HCT116 (cell line): ENCODE measurements around the gene SEPHS1. TPM values are rescaled to one million over a fixed set of nuclear protein-coding genes. Genes with fewer than 3 reads are reported as not detected.

Experiments used
- ATAC-seq: fragments of 200-7000 bp; cut with Tn5 transposase; 2 replicates; pipeline ENCODE4 v1.9.1; 2020; ENCODE audit warnings: mild to moderate bottlenecking, moderate library complexity
- BruUV-seq: library from RNA; stranded (reverse); fragments of 400-500 nt; replicated peaks from 2 replicates; lab custom pipeline; 2021; lab: Mats Ljungman, UMichigan
- CTCF ChIA-PET: fragments of 300-600 bp; sonication (Branson Sonifier 250); formaldehyde crosslinking; loops from one replicate; lab custom pipeline; 2021; ENCODE audit warnings: antibody characterized with exemption; lab: Charles Lee
- POLR2A ChIA-PET: fragments of 300-600, 350-600 bp; sonication (Branson Sonifier 250); formaldehyde crosslinking; loops from one replicate; lab custom pipeline; 2021; ENCODE audit warnings: antibody characterized with exemption; lab: Charles Lee
- RAD21 ChIA-PET, 2 experiments: fragments of 300-600 bp; sonication (Branson Sonifier 250); formaldehyde crosslinking; loops; one replicate each; lab custom pipeline; 2023; ENCODE audit warnings: low total read pairs in 2 of 2; ENCODE audit not compliant: uncharacterized antibody in 2 of 2, unreplicated experiment in 2 of 2, low non-redundant PET in 1 of 2; lab: Charles Lee
- DNase-seq: peaks from one replicate; pipeline ENCODE4 v3.0.0-alpha.2; 2010; ENCODE audit warnings: low read depth, low spot score
- H2AFZ ChIP-seq: fragments of 200-600 bp; shearing (Covaris generic), sonication (generic); 2 replicates; pipeline ENCODE4 v1.6.1; 2017; ENCODE audit warnings: low read depth, mixed run types, mixed read lengths, antibody characterized with exemption, low read length; ENCODE audit not compliant: poor library complexity, severe bottlenecking
- H3K27ac ChIP-seq: 2 replicates; pipeline ENCODE4 v1.5.1; 2012; ENCODE audit warnings: low read depth, low read length
- H3K27me3 ChIP-seq: fragments of 200-600 bp; sonication (generic); 2 replicates; pipeline ENCODE4 v1.6.1; 2016; ENCODE audit warnings: mixed run types, low read length, mixed read lengths; ENCODE audit not compliant: insufficient read depth
- H3K36me3 ChIP-seq, 2 experiments: fragments of 200-500 bp in 1 of 2; fragments of 200-600 bp in 1 of 2; sonication (Bioruptor generic) in 1 of 2; sonication (generic) in 1 of 2; 2 replicates each; pipeline versions ENCODE4 v1.5.1 to v1.6.1; 2014 to 2016; ENCODE audit warnings: low read length in 2 of 2, inconsistent platforms in 1 of 2, mixed read lengths in 1 of 2, mixed run types in 1 of 2; ENCODE audit not compliant: insufficient read depth in 2 of 2, control insufficient read depth in 1 of 2
- H3K4me1 ChIP-seq, 2 experiments: fragments of 200-600 bp in 1 of 2; sonication (generic) in 1 of 2; 2 replicates each; pipeline versions ENCODE4 v1.5.1 to v1.6.1; 2012 to 2017; ENCODE audit warnings: low read length in 2 of 2, inconsistent platforms in 1 of 2, mild to moderate bottlenecking in 1 of 2, mixed read lengths in 1 of 2, mixed run types in 1 of 2, moderate library complexity in 1 of 2; ENCODE audit not compliant: insufficient read depth in 2 of 2, control insufficient read depth in 1 of 2
- H3K4me2 ChIP-seq: fragments of 200-600 bp; sonication (generic); 2 replicates; pipeline ENCODE4 v1.6.1; 2017; ENCODE audit warnings: mixed run types, low read length, mixed read lengths
- H3K4me3 ChIP-seq, 2 experiments: fragments of 200-600 bp in 1 of 2; sonication (generic) in 1 of 2; replicated peaks in 1 of 2; 2 replicates each; pipeline ENCODE4 v1.5.1; 2011 to 2016; ENCODE audit warnings: low read length in 2 of 2, control low read depth in 1 of 2, low read depth in 1 of 2, mild to moderate bottlenecking in 1 of 2, mixed read lengths in 1 of 2, mixed run types in 1 of 2
- H3K79me2 ChIP-seq: fragments of 200-600 bp; sonication (generic); 2 replicates; pipeline ENCODE4 v1.6.1; 2017; ENCODE audit warnings: mild to moderate bottlenecking, mixed run types, low read length, moderate library complexity, mixed read lengths; ENCODE audit not compliant: insufficient read depth
- H3K9ac ChIP-seq: fragments of 200-600 bp; sonication (generic); 2 replicates; pipeline ENCODE4 v1.6.1; 2016; ENCODE audit warnings: low read length, mixed read lengths
- H3K9me2 ChIP-seq: fragments of 200-600 bp; sonication (generic), shearing (Covaris generic); 2 replicates; pipeline ENCODE4 v1.6.1; 2017; ENCODE audit warnings: mixed run types, mild to moderate bottlenecking, moderate library complexity; ENCODE audit not compliant: insufficient read depth
- H3K9me3 ChIP-seq, 2 experiments: fragments of 200-500 bp in 1 of 2; fragments of 200-600 bp in 1 of 2; sonication (Bioruptor generic) in 1 of 2; sonication (generic) in 1 of 2; 2 replicates each; pipeline ENCODE4 v1.6.1; 2014 to 2017; ENCODE audit warnings: low read length in 2 of 2, mixed read lengths in 2 of 2, inconsistent platforms in 1 of 2, low read depth in 1 of 2, mild to moderate bottlenecking in 1 of 2, mixed run types in 1 of 2, moderate library complexity in 1 of 2; ENCODE audit not compliant: control insufficient read depth in 1 of 2, insufficient read depth in 1 of 2
- H4K20me1 ChIP-seq: fragments of 200-600 bp; sonication (generic), shearing (Covaris generic); 2 replicates; pipeline ENCODE4 v1.6.1; 2017; ENCODE audit warnings: mixed run types, mild to moderate bottlenecking, moderate library complexity; ENCODE audit not compliant: insufficient read depth
- ATF3 ChIP-seq: IDR thresholded peaks from 2 replicates; pipeline ENCODE4 v1.6.1; 2012
- CBX3 ChIP-seq: IDR thresholded peaks from 2 replicates; pipeline ENCODE4 v1.6.1; 2012; ENCODE audit warnings: low read depth
- CEBPB ChIP-seq: IDR thresholded peaks from 2 replicates; pipeline ENCODE4 v1.6.1; 2012; ENCODE audit warnings: low read depth
- CTCF ChIP-seq, 3 experiments: fragments of 200-600 bp in 1 of 3; sonication (generic) in 1 of 3; IDR thresholded peaks in 2 of 3; conservative IDR thresholded peaks in 1 of 3; 2 replicates each; pipeline ENCODE4 v1.5.1; 2012 to 2017; ENCODE audit warnings: low read depth in 2 of 3, low read length in 2 of 3, antibody characterized with exemption in 1 of 3, borderline replicate concordance in 1 of 3, control low read depth in 1 of 3, mild to moderate bottlenecking in 1 of 3, mixed read lengths in 1 of 3, mixed run types in 1 of 3, moderate library complexity in 1 of 3; ENCODE audit not compliant: insufficient read depth in 1 of 3
- EZH2 ChIP-seq: fragments of 200-600 bp; sonication (generic); IDR thresholded peaks from 2 replicates; pipeline ENCODE4 v1.6.1; 2017; ENCODE audit warnings: antibody characterized with exemption, mixed run types
- EZH2phosphoT487 ChIP-seq: fragments of 200-600 bp; IDR thresholded peaks from 2 replicates; pipeline ENCODE4 v1.6.1; 2018; ENCODE audit warnings: antibody characterized with exemption, borderline replicate concordance
- JUND ChIP-seq: IDR thresholded peaks from 2 replicates; pipeline ENCODE4 v1.6.1; 2012
- MAX ChIP-seq: IDR thresholded peaks from 2 replicates; pipeline ENCODE4 v1.6.1; 2012
- POLR2A ChIP-seq: IDR thresholded peaks from 2 replicates; pipeline ENCODE4 v1.7.0; 2011; ENCODE audit warnings: borderline replicate concordance; ENCODE audit not compliant: insufficient read depth, insufficient read length; ENCODE audit errors: extremely low read depth
- POLR2AphosphoS5 ChIP-seq: IDR thresholded peaks from 2 replicates; pipeline ENCODE4 v1.6.1; 2011; ENCODE audit warnings: mild to moderate bottlenecking, low read depth, low read length, moderate library complexity
- RAD21 ChIP-seq: IDR thresholded peaks from 2 replicates; pipeline ENCODE4 v1.6.1; 2012; ENCODE audit warnings: low read depth, mild to moderate bottlenecking
- REST ChIP-seq: IDR thresholded peaks from 2 replicates; pipeline ENCODE4 v1.6.1; 2012; ENCODE audit warnings: low read depth
- SIN3A ChIP-seq: IDR thresholded peaks from 2 replicates; pipeline ENCODE4 v1.6.1; 2012; ENCODE audit warnings: low read depth
- SP1 ChIP-seq: IDR thresholded peaks from 2 replicates; pipeline ENCODE4 v1.6.1; 2012; ENCODE audit warnings: low read depth
- SRF ChIP-seq: IDR thresholded peaks from 2 replicates; pipeline ENCODE4 v1.6.1; 2012; ENCODE audit warnings: low read depth
- TCF7L2 ChIP-seq: IDR thresholded peaks from 2 replicates; pipeline ENCODE4 v1.7.0; 2011; ENCODE audit warnings: borderline replicate concordance, inconsistent platforms; ENCODE audit not compliant: insufficient read depth, insufficient read length; ENCODE audit errors: extremely low read depth
- YY1 ChIP-seq: IDR thresholded peaks from 2 replicates; pipeline ENCODE4 v1.6.1; 2011; ENCODE audit warnings: low read length, low read depth, moderate library complexity, mild to moderate bottlenecking; ENCODE audit not compliant: insufficient replicate concordance; ENCODE audit errors: extremely low read depth
- ZBTB33 ChIP-seq: IDR thresholded peaks from 2 replicates; pipeline ENCODE4 v1.6.1; 2011; ENCODE audit warnings: mild to moderate bottlenecking, low read length, moderate library complexity; ENCODE audit not compliant: insufficient replicate concordance; ENCODE audit errors: extremely low read depth
- ZNF274 ChIP-seq: fragments of 200-500 bp; sonication (Bioruptor generic); IDR thresholded peaks from 2 replicates; pipeline ENCODE4 v1.6.1; 2014; ENCODE audit warnings: mild to moderate bottlenecking, low read depth, low read length, inconsistent platforms
- intact Hi-C: fragments of 100-400 bp; cut with micrococcal nuclease; formaldehyde crosslinking; loops from 2 replicates; pipeline ENCODE4 v1.10.0; 2022
- total RNA-seq: library from RNA; stranded (reverse); gene quantifications from one replicate; pipeline ENCODE4 v1.2.1, GENCODE V29; 2021; ENCODE audit not compliant: unreplicated experiment

Gene SEPHS1
- total RNA-seq, 1 experiment from 2014 or later = 51.7 TPM

- H3K9me3 ChIP-seq = no peaks in the 10 kb centered on the region
- POLR2A ChIA-PET = no interaction called here
- RAD21 ChIA-PET = no interaction called here
- no peaks in the 10 kb centered on the region for H4K20me1 ChIP-seq
- no peak overlapping the region for H3K9ac ChIP-seq
- H3K4me2 ChIP-seq = no peak overlapping the region
- TF ChIP-seq CTCF (IDR thresholded peaks at IDR 0.05 in 2 of 3, conservative IDR thresholded peaks at IDR 0.05 in 1 of 3; ENCODE audit: borderline replicate concordance in 1 of 3, insufficient read depth in 1 of 3, low read depth in 2 of 3, low read length in 2 of 3) = no peak
- TF ChIP-seq JUND = no peak
- TF ChIP-seq ZNF274 = no peak
- no peak for TF ChIP-seq CEBPB
- TF ChIP-seq TCF7L2 = no peak
- TF ChIP-seq POLR2AphosphoS5 = no peak
- no peak for TF ChIP-seq CBX3
- no peak for TF ChIP-seq POLR2A
- no peak for TF ChIP-seq REST
- no peak for TF ChIP-seq SP1
- TF ChIP-seq MAX = no peak
- TF ChIP-seq YY1 = no peak
- no peak for TF ChIP-seq ZBTB33
- no peak for TF ChIP-seq RAD21
- no peak for TF ChIP-seq SRF
- TF ChIP-seq ATF3 = no peak
- TF ChIP-seq SIN3A = no peak
- TF ChIP-seq EZH2phosphoT487 = no peak
- TF ChIP-seq EZH2 = no peak
- no peak overlapping the region for H3K4me3 ChIP-seq
- no peaks in the 10 kb centered on the region for H3K4me1 ChIP-seq
- DNase-seq (no peak), ATAC-seq (no peak)
- H3K36me3 ChIP-seq = peaks cover 4 to 19% of the 10 kb centered on the region in 2 experiments; a peak in 3 of 4 replicates
- H3K27me3 ChIP-seq = no peaks in the 10 kb centered on the region
- no peaks in the 10 kb centered on the region for H3K9me2 ChIP-seq
- H2AFZ ChIP-seq = no peak overlapping the region
- peaks cover 31% of the 10 kb centered on the region for H3K79me2 ChIP-seq
- CTCF ChIA-PET = no interaction called here
- intact Hi-C loops = no loop called here
- no peak overlapping the region for H3K27ac ChIP-seq
- BruUV-seq = no TSS peak
Measured at GRCh38 chr10:13337827-13338196, 10.3 kb downstream of the SEPHS1 start.
